Loucy (cell line): Measurements from ENCODE around the gene PGRMC2.

ENCODE experiments used
- EZH2phosphoT487 ChIP-seq: fragments of 200-600 bp; IDR thresholded peaks from 2 replicates; pipeline ENCODE4 v1.6.1; 2018; ENCODE audit warnings: antibody characterized with exemption, mild to moderate bottlenecking, moderate library complexity, borderline replicate concordance
- TF ChIP-seq, protein P1 (sequence below): fragments of 200-600 bp; sonication (generic); conservative IDR thresholded peaks from 2 replicates; pipeline ENCODE4 v1.5.1; 2014; ENCODE audit warnings: mild to moderate bottlenecking, antibody characterized with exemption, low read length

DNA sequence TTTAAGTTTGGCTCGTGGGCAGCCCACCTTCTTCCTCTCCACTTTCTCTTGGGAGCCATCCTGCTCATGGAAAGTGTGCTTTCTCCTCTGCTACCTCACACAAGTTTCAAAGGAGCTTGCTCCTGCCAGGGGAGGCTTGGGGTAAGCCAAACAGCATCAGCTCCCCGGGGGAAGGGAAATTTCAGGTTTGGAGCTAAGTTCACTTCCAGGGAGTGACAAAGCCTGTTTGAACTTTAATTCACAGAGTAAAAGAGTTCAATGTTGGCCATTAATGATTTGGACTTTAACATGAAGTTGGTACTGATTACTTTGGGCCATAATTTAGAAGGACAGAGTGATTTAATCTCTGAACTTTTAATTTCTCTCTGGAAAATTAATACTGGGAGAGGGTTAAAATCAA, 4.7 kb upstream of the PGRMC2 start:
- TF ChIP-seq, protein P1, sequence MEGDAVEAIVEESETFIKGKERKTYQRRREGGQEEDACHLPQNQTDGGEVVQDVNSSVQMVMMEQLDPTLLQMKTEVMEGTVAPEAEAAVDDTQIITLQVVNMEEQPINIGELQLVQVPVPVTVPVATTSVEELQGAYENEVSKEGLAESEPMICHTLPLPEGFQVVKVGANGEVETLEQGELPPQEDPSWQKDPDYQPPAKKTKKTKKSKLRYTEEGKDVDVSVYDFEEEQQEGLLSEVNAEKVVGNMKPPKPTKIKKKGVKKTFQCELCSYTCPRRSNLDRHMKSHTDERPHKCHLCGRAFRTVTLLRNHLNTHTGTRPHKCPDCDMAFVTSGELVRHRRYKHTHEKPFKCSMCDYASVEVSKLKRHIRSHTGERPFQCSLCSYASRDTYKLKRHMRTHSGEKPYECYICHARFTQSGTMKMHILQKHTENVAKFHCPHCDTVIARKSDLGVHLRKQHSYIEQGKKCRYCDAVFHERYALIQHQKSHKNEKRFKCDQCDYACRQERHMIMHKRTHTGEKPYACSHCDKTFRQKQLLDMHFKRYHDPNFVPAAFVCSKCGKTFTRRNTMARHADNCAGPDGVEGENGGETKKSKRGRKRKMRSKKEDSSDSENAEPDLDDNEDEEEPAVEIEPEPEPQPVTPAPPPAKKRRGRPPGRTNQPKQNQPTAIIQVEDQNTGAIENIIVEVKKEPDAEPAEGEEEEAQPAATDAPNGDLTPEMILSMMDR: no peak
- no peak for TF ChIP-seq EZH2phosphoT487
